DND-41 (cell line): ENCODE data around the gene ZKSCAN8.

Experiments used
- ATAC-seq: fragments of 200-7000 bp; cut with Tn5 transposase; 3 replicates; pipeline ENCODE4 v1.9.1; 2021; ENCODE audit warnings: low read depth; ENCODE audit not compliant: insufficient read depth
- DNase-seq: peaks from one replicate; pipeline ENCODE4 v3.0.0-alpha.2; 2020
- H2AFZ ChIP-seq: 2 replicates; pipeline ENCODE4 v1.6.0; 2012; ENCODE audit warnings: low read depth, low read length
- H3K27ac ChIP-seq: 2 replicates; pipeline ENCODE4 v1.5.1; 2012; ENCODE audit warnings: low read length, inconsistent platforms
- H3K27me3 ChIP-seq: fragments of 200-600 bp; sonication (generic); 2 replicates; pipeline ENCODE4 v1.6.0; 2012; ENCODE audit warnings: low read length, mild to moderate bottlenecking, inconsistent platforms; ENCODE audit not compliant: insufficient read depth, poor library complexity
- H3K36me3 ChIP-seq: 2 replicates; pipeline ENCODE4 v1.5.1; 2012; ENCODE audit warnings: low read length, inconsistent platforms; ENCODE audit not compliant: insufficient read depth
- H3K4me1 ChIP-seq: 2 replicates; pipeline ENCODE4 v1.5.1; 2012; ENCODE audit warnings: mild to moderate bottlenecking, low read length; ENCODE audit not compliant: insufficient read depth
- H3K4me2 ChIP-seq: 2 replicates; pipeline ENCODE4 v1.6.0; 2012; ENCODE audit warnings: mild to moderate bottlenecking, moderate library complexity, low read length, inconsistent platforms; ENCODE audit not compliant: insufficient read depth
- H3K4me3 ChIP-seq, 2 experiments: fragments of 200-600 bp in 1 of 2; shearing (Covaris generic) in 1 of 2; 2 replicates each; pipeline ENCODE4 v1.5.1; 2012 to 2016; ENCODE audit warnings: inconsistent platforms in 2 of 2, low read length in 2 of 2, mild to moderate bottlenecking in 2 of 2, low read depth in 1 of 2, moderate library complexity in 1 of 2
- H3K79me2 ChIP-seq: 2 replicates; pipeline ENCODE4 v1.6.0; 2012; ENCODE audit warnings: low read length, inconsistent platforms; ENCODE audit not compliant: insufficient read depth
- H3K9ac ChIP-seq: 2 replicates; pipeline ENCODE4 v1.6.0; 2012; ENCODE audit warnings: low read depth, mild to moderate bottlenecking, inconsistent platforms, low read length, moderate library complexity
- H3K9me3 ChIP-seq: 2 replicates; pipeline ENCODE4 v1.5.1; 2012; ENCODE audit warnings: low read length, moderate library complexity, mild to moderate bottlenecking, inconsistent platforms; ENCODE audit not compliant: insufficient read depth, severe bottlenecking
- H4K20me1 ChIP-seq: 2 replicates; pipeline ENCODE4 v1.6.0; 2012; ENCODE audit warnings: low read length; ENCODE audit not compliant: insufficient read depth
- CTCF ChIP-seq: IDR thresholded peaks from 2 replicates; pipeline ENCODE4 v1.5.1; 2012; ENCODE audit warnings: borderline replicate concordance, low read length, moderate library complexity, mild to moderate bottlenecking; ENCODE audit not compliant: poor library complexity, severe bottlenecking; ENCODE audit errors: extremely low read depth
- EZH2 ChIP-seq: IDR thresholded peaks from 3 replicates; pipeline ENCODE4 v1.6.1; 2012; ENCODE audit warnings: borderline replicate concordance, low read depth, mild to moderate bottlenecking, moderate library complexity, low read length, inconsistent platforms; ENCODE audit not compliant: severe bottlenecking

The ZKSCAN8 gene

GRCh38 chr6:28105245-28105639 lies 36.4 kb upstream of the ZKSCAN8 start:
- Histone ChIP-seq H3K9me3 (no peaks in the 10 kb centered on the region), H3K4me3 (no peak overlapping the region), H3K36me3 (no peaks in the 10 kb centered on the region), H3K27ac (no peak overlapping the region), H3K27me3 (no peaks in the 10 kb centered on the region), H3K9ac (no peak overlapping the region), H2AFZ (no peak overlapping the region), H3K4me1 (no peaks in the 10 kb centered on the region), H3K79me2 (no peaks in the 10 kb centered on the region), H3K4me2 (no peak overlapping the region), H4K20me1 (no peaks in the 10 kb centered on the region)
- ATAC-seq (no peak), DNase-seq (no peak)
- TF ChIP-seq CTCF (no peak), EZH2 (no peak)

- Histone ChIP-seq H3K4me3 (no peak overlapping the region), H3K27ac (no peak overlapping the region), H2AFZ (no peak overlapping the region), H3K4me2 (no peak overlapping the region), H3K36me3 (no peaks in the 10 kb centered on the region), H3K9ac (no peak overlapping the region), H3K79me2 (no peaks in the 10 kb centered on the region), H3K27me3 (no peaks in the 10 kb centered on the region), H3K4me1 (no peaks in the 10 kb centered on the region), H4K20me1 (no peaks in the 10 kb centered on the region), H3K9me3 (no peaks in the 10 kb centered on the region)
- TF ChIP-seq EZH2, result no peak
- no peak for TF ChIP-seq CTCF
- no peak for DNase-seq
- no peak for ATAC-seq
Measured at GRCh38 chr6:28107506-28107905, 34.2 kb upstream of the ZKSCAN8 start.

- DNase-seq (no peak), ATAC-seq (no peak)
- H3K4me3 ChIP-seq, result no peak overlapping the region
- no peaks in the 10 kb centered on the region for H4K20me1 ChIP-seq
- no peaks in the 10 kb centered on the region for H3K9me3 ChIP-seq
- H3K79me2 ChIP-seq, result no peaks in the 10 kb centered on the region
- no peaks in the 10 kb centered on the region for H3K4me1 ChIP-seq
- no peak overlapping the region for H3K27ac ChIP-seq
- no peak overlapping the region for H3K9ac ChIP-seq
- no peak overlapping the region for H3K4me2 ChIP-seq
- peaks cover 24% of the 10 kb centered on the region for H3K36me3 ChIP-seq
- TF ChIP-seq CTCF (no peak), EZH2 (no peak)
- no peak overlapping the region for H2AFZ ChIP-seq
- H3K27me3 ChIP-seq, result no peaks in the 10 kb centered on the region
Measured at GRCh38 chr6:28111964-28112363, 29.7 kb upstream of the ZKSCAN8 start.

- ATAC-seq (no peak), DNase-seq (no peak)
- Histone ChIP-seq H3K4me2 (no peak overlapping the region), H3K9ac (no peak overlapping the region), H3K27ac (no peak overlapping the region), H3K4me1 (no peaks in the 10 kb centered on the region), H3K27me3 (no peaks in the 10 kb centered on the region), H3K4me3 (no peak overlapping the region), H2AFZ (no peak overlapping the region), H3K36me3 (peaks cover 56% of the 10 kb centered on the region), H3K9me3 (no peaks in the 10 kb centered on the region), H4K20me1 (no peaks in the 10 kb centered on the region), H3K79me2 (no peaks in the 10 kb centered on the region)
- TF ChIP-seq EZH2 (no peak), CTCF (no peak)
Measured at GRCh38 chr6:28115799-28116198, 25.9 kb upstream of the ZKSCAN8 start.
